Measurements from ENCODE around the gene CPT1A.

GRCh38 chr11:68804786-68805185, 36.9 kb downstream of the CPT1A start:
- TF ChIP-seq CTCF (conservative IDR thresholded peaks at IDR 0.05; ENCODE audit: low read length) (no peak), EZH2phosphoT487 (IDR thresholded peaks at IDR 0.05; ENCODE audit: borderline replicate concordance) (no peak)
